HepG2 (cell line): ENCODE results near the gene TUBB3. TPM values are rescaled to one million over a fixed set of nuclear protein-coding genes. Genes with fewer than 3 reads are reported as not detected.
A peak's percentile ranks its signal among the peaks of the same experiment; 100 is the strongest.

Experiments
- ATAC-seq: fragments of 200-7000 bp; cut with Tn5 transposase; 3 replicates; pipeline ENCODE4 v1.9.1; 2020; ENCODE audit warnings: mild to moderate bottlenecking, moderate library complexity
- BruUV-seq: library from RNA; stranded (reverse); fragments of 400-500 nt; replicated peaks from 2 replicates; lab custom pipeline; 2021; lab: Mats Ljungman, UMichigan
- CTCF ChIA-PET: fragments of 300-600 bp; formaldehyde crosslinking; extraction: SDS; loops from one replicate; lab custom pipeline; 2021; ENCODE audit warnings: low total read pairs, inconsistent platforms, low intra/inter-chr PET ratio; lab: Yijun Ruan, JAX
- POLR2A ChIA-PET: fragments of 350-600 bp; sonication (Branson Sonifier 250); formaldehyde crosslinking; loops from one replicate; lab custom pipeline; 2020; ENCODE audit warnings: antibody characterized with exemption, inconsistent platforms; lab: Yijun Ruan, JAX
- DNase-seq: peaks from one replicate; pipeline ENCODE4 v3.0.0-alpha.2; 2015; ENCODE audit warnings: low spot score
- FAIRE-seq: peaks from 3 replicates; lab custom pipeline; 2011; peaks lifted over from hg19 to GRCh38; lab: Jason Lieb, UNC
- H2AFZ ChIP-seq: one replicate; pipeline ENCODE4 v1.6.1; 2011; ENCODE audit warnings: low read length, inconsistent platforms
- H3K27ac ChIP-seq: fragments of 300-600 bp; 3 replicates; pipeline ENCODE4 v1.8.0; 2011; ENCODE audit warnings: mixed run types, mild to moderate bottlenecking, mixed read lengths, low read length, inconsistent platforms; ENCODE audit not compliant: insufficient read depth; ENCODE audit errors: extremely low read length
- H3K27me3 ChIP-seq, 2 experiments: fragments of 200-600 bp in 1 of 2; 2 replicates in 1 of 2; 3 replicates in 1 of 2; pipeline versions ENCODE4 v1.6.0 to v1.8.0; 2011; ENCODE audit warnings: low read length in 2 of 2, mild to moderate bottlenecking in 2 of 2, moderate library complexity in 2 of 2, inconsistent platforms in 1 of 2; ENCODE audit not compliant: insufficient read depth in 2 of 2, control insufficient read depth in 1 of 2
- H3K36me3 ChIP-seq, 2 experiments: fragments of 200-600 bp in 1 of 2; replicated peaks in 1 of 2; 2 replicates in 1 of 2; 3 replicates in 1 of 2; pipeline versions ENCODE4 v1.5.1 to v1.8.0; 2011; ENCODE audit warnings: low read length in 2 of 2, inconsistent platforms in 1 of 2; ENCODE audit not compliant: insufficient read depth in 2 of 2, control insufficient read depth in 1 of 2
- H3K4me1 ChIP-seq: 2 replicates; pipeline ENCODE4 v1.5.1; 2012; ENCODE audit warnings: low read length, inconsistent platforms; ENCODE audit not compliant: insufficient read depth
- H3K4me2 ChIP-seq: 2 replicates; pipeline ENCODE4 v1.6.0; 2011; ENCODE audit warnings: low read depth, low read length, inconsistent platforms
- H3K4me3 ChIP-seq, 3 experiments: fragments of 200-600 bp in 1 of 3; sonication (generic), shearing (Covaris generic) in 1 of 3; replicated peaks in 1 of 3; 2 replicates each; pipeline ENCODE4 v1.5.1; 2011 to 2016; ENCODE audit warnings: low read length in 3 of 3, inconsistent platforms in 2 of 3, low read depth in 2 of 3, mild to moderate bottlenecking in 2 of 3, control low read depth in 1 of 3, mixed read lengths in 1 of 3; ENCODE audit not compliant: insufficient read depth in 1 of 3
- H3K79me2 ChIP-seq: one replicate; pipeline ENCODE4 v1.6.1; 2011; ENCODE audit warnings: low read length, inconsistent platforms; ENCODE audit not compliant: insufficient read depth
- H3K9ac ChIP-seq: 2 replicates; pipeline ENCODE4 v1.6.0; 2011; ENCODE audit warnings: mild to moderate bottlenecking, low read depth, low read length, inconsistent platforms; ENCODE audit not compliant: insufficient read depth
- H3K9me3 ChIP-seq: 2 replicates; pipeline ENCODE4 v1.5.1; 2012; ENCODE audit warnings: mild to moderate bottlenecking, low read length
- H4K20me1 ChIP-seq: 2 replicates; pipeline ENCODE4 v1.6.0; 2011; ENCODE audit warnings: inconsistent platforms, mild to moderate bottlenecking, low read length, moderate library complexity; ENCODE audit not compliant: insufficient read depth
- BRCA1 ChIP-seq: sonication (generic); formaldehyde crosslinking; IDR thresholded peaks from 2 replicates; pipeline ENCODE4 v1.4.0; 2020; ENCODE audit warnings: missing genetic modification reagents
- GPN1 ChIP-seq: sonication (generic); formaldehyde crosslinking; IDR thresholded peaks from 2 replicates; pipeline ENCODE4 v1.5.1; 2020; ENCODE audit warnings: missing genetic modification reagents, borderline replicate concordance
- HES4 ChIP-seq: sonication (generic); formaldehyde crosslinking; IDR thresholded peaks from 2 replicates; pipeline ENCODE4 v1.9.0; 2021; ENCODE audit warnings: mild to moderate bottlenecking, missing genetic modification reagents, borderline replicate concordance
- NFKB2 ChIP-seq: sonication (generic); formaldehyde crosslinking; IDR thresholded peaks from 2 replicates; pipeline ENCODE4 v1.4.0; 2020; ENCODE audit warnings: missing genetic modification reagents, borderline replicate concordance
- TEAD3 ChIP-seq: optimal IDR thresholded peaks from 2 replicates; pipeline ENCODE3; 2016; ENCODE audit warnings: borderline replicate concordance
- TSC22D2 ChIP-seq: sonication (generic); formaldehyde crosslinking; IDR thresholded peaks from 2 replicates; pipeline ENCODE4 v1.5.1; 2020; ENCODE audit warnings: missing genetic modification reagents, mild to moderate bottlenecking, borderline replicate concordance
- ZNF367 ChIP-seq: sonication (generic); formaldehyde crosslinking; IDR thresholded peaks from 2 replicates; pipeline ENCODE4 v1.4.0; 2020; ENCODE audit warnings: missing genetic modification reagents, borderline replicate concordance
- WGBS: methylation state at CpG from one replicate; pipeline ENCODE4 v1.1.6; 2017; ENCODE audit warnings: low lambda C conversion rate; 5-methylcytosine and 5-hydroxymethylcytosine counted together
- in situ Hi-C: cut with HindIII; loops from 2 replicates; pipeline ENCODE4 v1.10.0; 2017; ENCODE audit warnings: low pct_unique_long_range_greater_than_20kb; ENCODE audit not compliant: extremely low pct_ligation_motif_present
- intact Hi-C: fragments of 100-400 bp; cut with micrococcal nuclease; formaldehyde crosslinking; loops from one replicate; pipeline ENCODE4 v1.10.0; 2022; ENCODE audit not compliant: unreplicated experiment
- polyA plus RNA-seq, 8 experiments: library from polyadenylated mRNA; depleted of rRNA in 3 of 8; stranded (reverse) in 7 of 8; unstranded in 1 of 8; fragments of >200 nt; fragmentation: Illumina TruSeq in 4 of 8; extraction: Trizol in 4 of 8; gene quantifications; 2 replicates each; pipeline versions ENCODE4 v1.2.1 to v1.2.3, GENCODE V29; 2011 to 2016; ENCODE audit warnings: low read depth in 4 of 8, missing spikeins in 1 of 8, mixed read lengths in 1 of 8; ENCODE audit not compliant: insufficient read depth in 1 of 8
- total RNA-seq, 5 experiments: library from RNA; depleted of rRNA; stranded (reverse); fragments of >200 nt; fragmentation: Illumina TruSeq; extraction: Trizol; gene quantifications; 2 replicates each; pipeline ENCODE4 v1.2.3, GENCODE V29; 2016; ENCODE audit warnings: low read depth in 1 of 5
- TF ChIP-seq, protein P1 (sequence below), 2 experiments: sonication (generic) in 1 of 2; formaldehyde crosslinking in 1 of 2; IDR thresholded peaks; 2 replicates each; pipeline versions ENCODE4 v1.6.1 to v1.9.0; 2014 to 2022; ENCODE audit warnings: antibody characterized with exemption in 1 of 2, borderline replicate concordance in 1 of 2, inconsistent platforms in 1 of 2, low read depth in 1 of 2, missing genetic modification reagents in 1 of 2
- TF ChIP-seq, protein P2 (sequence below): sonication (generic); formaldehyde crosslinking; IDR thresholded peaks from 2 replicates; pipeline ENCODE4 v1.5.1; 2020; ENCODE audit warnings: mild to moderate bottlenecking, missing genetic modification reagents, moderate library complexity

TUBB3 gene
- total and polyA plus RNA-seq, 2 of the 13 experiments (the other 11 are each of a cell fraction or from before 2014, with no cell fraction given), result 110 to 185 TPM

DNA sequence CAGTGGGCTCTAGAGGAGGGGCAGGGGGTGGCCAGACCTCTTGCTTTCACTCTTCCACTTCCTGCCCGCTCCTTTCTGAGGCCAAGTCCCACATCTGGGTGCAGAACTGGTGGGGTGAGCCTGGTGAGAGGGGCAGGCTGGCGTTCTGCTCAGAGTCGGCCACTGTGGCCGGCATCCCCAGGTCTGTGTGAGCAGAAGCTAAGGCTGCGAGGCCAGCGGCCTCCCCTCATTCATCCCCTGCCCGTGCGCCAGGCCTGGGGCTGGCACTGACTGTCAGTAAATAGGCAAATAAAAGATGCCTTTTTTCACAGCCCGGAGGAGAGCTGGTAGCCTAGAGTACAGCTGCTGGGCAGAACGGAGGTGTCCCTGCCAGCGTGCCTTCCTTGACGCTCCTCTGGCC lies 26.6 kb downstream of the TUBB3 start (continued):
- TF ChIP-seq, protein P1, sequence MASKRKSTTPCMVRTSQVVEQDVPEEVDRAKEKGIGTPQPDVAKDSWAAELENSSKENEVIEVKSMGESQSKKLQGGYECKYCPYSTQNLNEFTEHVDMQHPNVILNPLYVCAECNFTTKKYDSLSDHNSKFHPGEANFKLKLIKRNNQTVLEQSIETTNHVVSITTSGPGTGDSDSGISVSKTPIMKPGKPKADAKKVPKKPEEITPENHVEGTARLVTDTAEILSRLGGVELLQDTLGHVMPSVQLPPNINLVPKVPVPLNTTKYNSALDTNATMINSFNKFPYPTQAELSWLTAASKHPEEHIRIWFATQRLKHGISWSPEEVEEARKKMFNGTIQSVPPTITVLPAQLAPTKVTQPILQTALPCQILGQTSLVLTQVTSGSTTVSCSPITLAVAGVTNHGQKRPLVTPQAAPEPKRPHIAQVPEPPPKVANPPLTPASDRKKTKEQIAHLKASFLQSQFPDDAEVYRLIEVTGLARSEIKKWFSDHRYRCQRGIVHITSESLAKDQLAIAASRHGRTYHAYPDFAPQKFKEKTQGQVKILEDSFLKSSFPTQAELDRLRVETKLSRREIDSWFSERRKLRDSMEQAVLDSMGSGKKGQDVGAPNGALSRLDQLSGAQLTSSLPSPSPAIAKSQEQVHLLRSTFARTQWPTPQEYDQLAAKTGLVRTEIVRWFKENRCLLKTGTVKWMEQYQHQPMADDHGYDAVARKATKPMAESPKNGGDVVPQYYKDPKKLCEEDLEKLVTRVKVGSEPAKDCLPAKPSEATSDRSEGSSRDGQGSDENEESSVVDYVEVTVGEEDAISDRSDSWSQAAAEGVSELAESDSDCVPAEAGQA (IDR thresholded peaks at IDR 0.05; ENCODE audit: low read depth), result no peak
- TF ChIP-seq, protein P1 (CRISPR knock-in tag; IDR thresholded peaks at IDR 0.05; ENCODE audit: borderline replicate concordance), result no peak
- TF ChIP-seq GPN1 (CRISPR knock-in tag) (no peak), NFKB2 (peak; percentile 16; the same call in 1 of the 2 replicates), ZNF367 (CRISPR knock-in tag) (no peak), TSC22D2 (CRISPR knock-in tag) (no peak)

DNA sequence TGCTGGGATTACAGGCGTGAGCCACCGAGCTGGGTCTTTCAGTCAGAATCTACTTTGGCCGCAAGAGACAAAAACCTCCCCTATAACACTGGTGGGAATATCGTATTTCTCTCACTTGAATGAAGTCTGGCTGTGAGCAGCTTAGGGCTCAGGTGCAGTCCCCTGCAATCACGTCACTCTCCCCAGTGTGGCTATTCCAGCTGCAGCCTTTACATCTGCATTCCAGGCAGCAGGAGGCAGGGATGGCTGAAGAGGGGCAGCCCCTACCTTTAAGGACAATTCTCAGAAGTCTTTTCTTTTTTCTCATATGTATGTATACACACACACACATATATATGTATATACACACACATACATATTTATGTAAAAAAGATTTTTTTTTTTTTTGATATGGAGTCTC lies 28.4 kb downstream of the TUBB3 start:
- BruUV-seq, result TSS peak; percentile 37

More for the DNA sequence above, 28.4 kb downstream of the TUBB3 start:
- ATAC-seq (no peak), DNase-seq (no peak), FAIRE-seq (no peak)
- no peak overlapping the region for H3K27ac ChIP-seq
- in situ Hi-C loops, result no loop called here
- H3K4me3 ChIP-seq, result no peak overlapping the region
- H2AFZ ChIP-seq, result no peak overlapping the region
- H3K36me3 ChIP-seq, result peaks cover 10 to 11% of the 10 kb centered on the region in 2 experiments; a peak in 4 of 5 replicates
- WGBS, result 96% methylated on average over 5 of the region's 5 CpGs
- TF ChIP-seq HES4 (CRISPR knock-in tag) (no peak), TEAD3 (CRISPR knock-in tag) (peak; percentile 60), BRCA1 (CRISPR knock-in tag) (no peak)
- TF ChIP-seq, protein P2, sequence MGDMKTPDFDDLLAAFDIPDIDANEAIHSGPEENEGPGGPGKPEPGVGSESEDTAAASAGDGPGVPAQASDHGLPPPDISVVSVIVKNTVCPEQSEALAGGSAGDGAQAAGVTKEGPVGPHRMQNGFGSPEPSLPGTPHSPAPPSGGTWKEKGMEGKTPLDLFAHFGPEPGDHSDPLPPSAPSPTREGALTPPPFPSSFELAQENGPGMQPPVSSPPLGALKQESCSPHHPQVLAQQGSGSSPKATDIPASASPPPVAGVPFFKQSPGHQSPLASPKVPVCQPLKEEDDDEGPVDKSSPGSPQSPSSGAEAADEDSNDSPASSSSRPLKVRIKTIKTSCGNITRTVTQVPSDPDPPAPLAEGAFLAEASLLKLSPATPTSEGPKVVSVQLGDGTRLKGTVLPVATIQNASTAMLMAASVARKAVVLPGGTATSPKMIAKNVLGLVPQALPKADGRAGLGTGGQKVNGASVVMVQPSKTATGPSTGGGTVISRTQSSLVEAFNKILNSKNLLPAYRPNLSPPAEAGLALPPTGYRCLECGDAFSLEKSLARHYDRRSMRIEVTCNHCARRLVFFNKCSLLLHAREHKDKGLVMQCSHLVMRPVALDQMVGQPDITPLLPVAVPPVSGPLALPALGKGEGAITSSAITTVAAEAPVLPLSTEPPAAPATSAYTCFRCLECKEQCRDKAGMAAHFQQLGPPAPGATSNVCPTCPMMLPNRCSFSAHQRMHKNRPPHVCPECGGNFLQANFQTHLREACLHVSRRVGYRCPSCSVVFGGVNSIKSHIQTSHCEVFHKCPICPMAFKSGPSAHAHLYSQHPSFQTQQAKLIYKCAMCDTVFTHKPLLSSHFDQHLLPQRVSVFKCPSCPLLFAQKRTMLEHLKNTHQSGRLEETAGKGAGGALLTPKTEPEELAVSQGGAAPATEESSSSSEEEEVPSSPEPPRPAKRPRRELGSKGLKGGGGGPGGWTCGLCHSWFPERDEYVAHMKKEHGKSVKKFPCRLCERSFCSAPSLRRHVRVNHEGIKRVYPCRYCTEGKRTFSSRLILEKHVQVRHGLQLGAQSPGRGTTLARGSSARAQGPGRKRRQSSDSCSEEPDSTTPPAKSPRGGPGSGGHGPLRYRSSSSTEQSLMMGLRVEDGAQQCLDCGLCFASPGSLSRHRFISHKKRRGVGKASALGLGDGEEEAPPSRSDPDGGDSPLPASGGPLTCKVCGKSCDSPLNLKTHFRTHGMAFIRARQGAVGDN, result no peak
- H3K9me3 ChIP-seq, result no peaks in the 10 kb centered on the region
- intact Hi-C loops, result no loop called here
- POLR2A ChIA-PET, result interaction anchor here (1.1 kb wide), 2 partner anchors 22 to 32 kb away, joined by 3 to 4 read pairs; partner anchors contain the start of gene MC1R
- H3K79me2 ChIP-seq, result peaks cover 15% of the 10 kb centered on the region
- no peaks in the 10 kb centered on the region; a peak in 1 of 5 replicates for H3K27me3 ChIP-seq
- no peaks in the 10 kb centered on the region for H4K20me1 ChIP-seq
- CTCF ChIA-PET, result no interaction called here
- H3K9ac ChIP-seq, result no peak overlapping the region
- H3K4me2 ChIP-seq, result no peak overlapping the region
- H3K4me1 ChIP-seq, result peaks cover 26% of the 10 kb centered on the region
